ENCODE data around the gene PTGIR.
"Not testable (repeated sequence)": the region's sequence is repeated elsewhere in the genome, so short reads cannot be mapped to it uniquely, and the experiment has no call there.

PTGIR gene

DNA sequence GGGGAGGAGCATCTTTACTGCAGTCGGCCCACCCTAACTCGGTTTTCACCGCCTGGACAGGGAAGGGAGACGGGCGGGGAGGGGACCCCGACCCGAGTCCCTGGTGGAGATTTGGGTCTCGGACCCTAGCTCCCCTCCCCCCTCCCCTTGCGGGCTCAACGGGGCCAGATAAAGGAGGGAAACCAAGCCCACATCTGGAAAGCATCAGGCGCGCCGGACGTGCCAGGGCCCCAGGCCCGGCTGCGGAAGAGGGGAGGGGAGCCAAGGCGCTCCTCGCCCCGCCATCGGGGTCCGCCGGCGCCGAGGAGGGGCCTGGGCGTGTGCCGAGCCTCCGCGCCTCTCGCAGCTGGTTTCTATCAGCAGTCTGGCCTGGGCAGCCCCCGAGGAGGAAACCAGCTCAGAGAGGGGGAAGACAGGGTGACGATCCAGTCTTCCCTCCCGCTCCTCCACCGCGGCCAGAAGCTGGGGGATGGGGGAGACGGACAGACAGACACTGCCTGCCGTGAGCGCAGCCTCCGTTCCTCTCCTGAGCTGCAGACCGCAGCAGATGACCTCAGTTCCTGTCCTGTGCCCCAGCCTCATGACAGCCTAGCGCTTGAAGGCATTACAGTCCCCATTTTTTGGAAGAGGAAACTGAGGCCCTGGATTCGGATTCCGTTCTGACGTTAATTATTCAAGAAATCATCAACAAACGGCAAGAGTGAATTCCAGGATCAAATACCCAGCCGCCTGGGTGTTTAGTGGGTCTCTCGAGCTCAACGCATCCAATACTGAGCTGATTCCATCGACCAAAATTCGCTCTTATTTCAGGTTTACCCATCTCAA lies 14.7 kb upstream of the PTGIR start:
- DNase-seq (ENCODE audit: low read depth in 3 of 3) = no peak

GRCh38 chr19:46637224-46637623 lies 12.3 kb upstream of the PTGIR start:
- DNase-seq (ENCODE audit: low read depth in 3 of 3) = no peak

DNA sequence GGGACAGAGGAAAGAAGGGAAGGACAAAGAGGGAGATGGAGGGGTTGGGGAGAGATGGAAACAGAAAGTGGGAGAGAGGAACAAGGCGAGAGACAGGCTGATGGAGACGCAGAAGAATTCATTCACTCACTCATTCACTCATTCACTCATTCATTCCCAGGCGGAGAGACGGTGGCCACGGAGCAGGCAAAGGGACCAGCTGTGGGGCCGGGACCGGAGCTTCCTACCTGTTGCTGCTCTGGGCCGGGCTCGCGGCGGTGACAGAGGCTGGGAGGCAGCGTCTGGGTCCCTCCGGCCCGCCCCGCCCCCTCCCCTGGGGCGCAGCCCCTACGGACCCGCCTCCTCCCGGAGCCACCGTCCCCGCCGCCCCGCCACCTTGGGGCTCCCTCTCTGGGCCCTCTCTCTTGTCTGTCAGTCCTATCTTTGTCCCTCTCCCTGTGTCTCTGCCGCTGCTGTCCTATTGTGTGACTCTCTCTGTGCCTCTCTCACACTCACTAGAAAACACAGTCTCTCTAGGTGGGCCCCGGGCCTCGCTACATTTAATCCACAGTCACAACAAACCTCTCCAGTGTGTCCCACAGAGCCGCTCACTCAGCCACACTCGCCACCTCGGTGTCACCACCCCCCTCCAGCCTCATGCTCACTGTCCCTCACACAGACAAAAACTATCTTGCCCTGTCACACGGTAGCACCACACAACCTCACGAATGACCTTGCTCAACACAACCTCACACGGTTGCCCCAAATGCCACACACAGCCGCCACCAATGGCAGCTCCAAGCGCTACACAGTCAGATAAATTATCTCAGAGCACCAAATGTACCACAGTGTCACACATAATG lies 11.3 kb upstream of the PTGIR start, which contains the start of gene GNG8:
TSS of gene GNG8 (minus strand) at position 283 of the 842 bp plus-strand sequence. CDS start 1,520 bp downstream, outside the sequence.
- no peak for DNase-seq (ENCODE audit: low read depth in 3 of 3)

- no peak for DNase-seq (ENCODE audit: low read depth in 3 of 3)
Measured at GRCh38 chr19:46634656-46635218, 9.8 kb upstream of the PTGIR start.

DNA sequence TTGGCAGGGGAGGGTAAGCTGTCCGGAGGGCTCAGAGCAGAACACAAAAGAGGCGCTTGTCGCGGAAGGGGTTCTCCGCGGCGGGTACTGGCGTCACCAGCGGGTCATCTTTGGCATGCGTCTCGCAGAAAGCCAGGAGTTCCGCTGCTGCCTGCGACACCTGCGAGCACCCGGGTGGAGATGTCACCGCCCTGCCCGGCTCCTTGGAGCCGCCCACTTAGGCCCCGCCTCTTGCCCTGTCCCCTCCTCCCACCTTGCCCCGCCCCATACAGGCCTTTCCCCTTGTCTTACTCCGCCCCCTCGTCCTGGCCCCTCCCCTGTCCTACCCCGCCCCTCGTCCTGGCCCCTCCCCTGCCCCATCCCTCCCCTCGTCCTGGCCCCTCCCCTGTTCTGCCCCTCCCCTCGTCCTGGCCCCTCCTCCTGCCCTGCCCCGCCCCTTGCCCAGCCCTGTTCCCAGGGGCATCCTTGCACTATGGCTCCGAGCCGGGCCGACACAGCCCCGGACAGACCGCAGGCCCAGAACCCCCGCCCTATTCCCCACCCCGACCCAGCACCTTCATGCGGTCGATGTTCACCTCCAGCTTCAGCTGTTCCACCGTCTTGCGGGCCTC lies 9.3 kb upstream of the PTGIR start:
- peak; percentile 93 to 99 (median 95) for DNase-seq (ENCODE audit: low read depth in 3 of 3)

DNA sequence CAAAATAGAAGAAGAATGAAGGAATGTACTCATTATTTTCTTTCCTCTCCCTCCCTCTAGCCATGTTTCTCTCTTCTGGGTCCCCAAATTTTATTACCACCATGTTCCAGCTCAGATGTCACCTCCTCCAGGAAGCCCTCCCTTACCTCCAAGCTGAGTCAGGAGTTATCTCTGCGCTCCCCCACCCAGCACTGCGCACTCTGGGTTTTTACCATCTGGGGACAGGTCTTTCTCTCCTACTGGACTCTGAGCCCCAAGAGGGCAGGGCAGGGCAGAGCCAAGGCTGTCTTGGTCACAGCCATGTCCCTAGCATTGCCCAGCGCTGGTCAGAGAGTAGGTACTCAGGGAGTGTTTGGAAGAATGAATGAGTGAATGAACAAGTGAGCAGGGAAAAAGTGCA lies 8.2 kb upstream of the PTGIR start:
- no peak for DNase-seq (ENCODE audit: low read depth in 3 of 3)

DNA sequence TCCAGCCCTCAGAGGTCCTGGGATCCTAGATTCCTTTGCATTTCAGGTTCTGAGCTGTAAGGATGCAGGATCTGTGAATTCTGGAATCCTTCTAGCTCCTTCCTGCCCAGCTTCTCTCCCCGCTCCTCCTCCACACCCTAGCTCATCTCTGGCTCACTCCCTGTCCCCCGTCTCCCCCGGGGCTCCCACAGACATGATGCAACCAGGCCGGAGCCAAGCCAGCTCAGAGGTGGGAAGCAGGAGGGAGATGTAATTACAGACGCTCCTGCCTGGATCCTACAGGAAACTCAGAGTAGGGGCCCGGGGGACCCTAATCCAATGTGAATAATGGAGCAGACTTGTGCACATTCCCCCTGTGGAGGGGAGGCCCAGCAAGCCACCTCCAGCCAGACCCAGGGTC lies 6.6 kb upstream of the PTGIR start:
- no peak for DNase-seq (ENCODE audit: low read depth in 3 of 3)

DNA sequence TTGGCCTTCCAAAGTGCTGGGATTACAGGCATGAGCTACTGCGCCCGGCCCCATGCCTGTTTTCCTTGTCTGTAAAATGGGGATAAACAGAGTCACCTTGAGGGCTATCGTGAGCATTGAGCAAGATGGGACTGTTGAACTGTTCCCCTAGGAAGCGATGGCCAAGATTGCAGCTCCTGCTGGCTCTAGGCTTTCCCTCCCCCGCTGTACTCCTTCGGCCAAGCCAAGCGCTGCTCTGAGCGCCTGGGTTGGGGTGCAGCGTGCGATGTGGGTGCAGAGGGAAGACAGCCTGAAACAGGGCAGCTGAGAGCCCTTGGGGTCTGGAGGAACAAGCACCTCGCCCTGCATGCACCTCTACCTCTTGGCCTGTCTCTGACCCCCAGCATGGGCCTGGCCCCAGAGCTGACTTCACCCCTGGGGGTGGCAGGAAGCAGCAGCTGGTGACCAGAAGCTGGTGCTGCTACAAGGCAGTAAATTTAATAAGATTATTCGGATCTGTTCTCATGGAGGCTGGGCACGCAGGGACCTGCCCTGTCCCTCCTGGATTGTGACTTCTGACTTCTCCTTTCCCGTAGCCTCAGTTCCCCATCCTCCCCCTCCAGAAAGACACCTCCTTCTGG lies 5.8 kb upstream of the PTGIR start:
- DNase-seq (ENCODE audit: low read depth in 3 of 3) = no peak

GRCh38 chr19:46629546-46630025 lies 4.7 kb upstream of the PTGIR start:
- no peak for DNase-seq (ENCODE audit: low read depth in 3 of 3)

DNA sequence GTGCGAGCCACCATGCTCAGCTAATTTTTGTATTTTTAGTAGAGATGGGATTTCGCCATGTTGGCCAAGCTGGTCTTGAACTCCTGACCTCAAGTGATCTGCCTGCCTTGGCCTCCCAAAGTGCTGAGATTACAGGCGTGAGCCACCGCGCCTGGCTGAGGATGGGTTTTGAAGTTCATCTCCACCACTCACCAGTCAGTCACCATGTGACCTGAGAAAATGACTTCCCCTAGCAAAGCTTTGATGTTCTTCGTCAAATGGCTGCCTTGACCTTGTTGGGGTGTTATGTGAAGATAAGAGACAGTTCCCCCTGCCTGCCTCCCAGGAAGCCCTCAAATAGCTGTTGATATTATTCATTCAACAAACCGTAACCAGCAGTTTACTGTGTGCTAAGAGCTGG lies 4.1 kb upstream of the PTGIR start:
- not testable (repeated sequence) for DNase-seq (ENCODE audit: low read depth in 3 of 3)

GRCh38 chr19:46626446-46626845 lies 1.6 kb upstream of the PTGIR start:
- no peak for DNase-seq (ENCODE audit: low read depth in 3 of 3)

DNA sequence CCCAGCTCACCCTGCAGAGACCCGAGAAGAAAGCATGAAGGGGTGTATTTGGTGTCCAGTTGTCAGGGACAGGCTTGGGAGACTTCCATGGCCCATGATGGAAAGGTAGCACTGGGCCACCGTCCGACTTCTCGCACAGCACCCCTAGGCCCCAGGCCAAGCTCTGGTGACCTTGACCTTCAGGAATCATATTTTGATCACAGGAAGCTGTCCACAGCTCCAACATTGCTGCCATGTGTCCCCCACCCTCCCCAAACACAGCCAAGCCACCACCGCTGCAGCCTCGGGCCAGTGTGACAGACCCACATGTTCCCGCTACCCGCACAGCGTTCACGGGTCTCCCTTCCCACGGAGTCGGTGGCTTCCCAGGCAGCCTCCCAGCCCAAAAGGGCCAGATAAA lies 842 bp upstream of the PTGIR start:
- no peak for DNase-seq (ENCODE audit: low read depth in 3 of 3)

GRCh38 chr19:46623915-46624502 lies 880 bp downstream of the PTGIR start:
- DNase-seq (ENCODE audit: low read depth in 3 of 3) = no peak

DNA sequence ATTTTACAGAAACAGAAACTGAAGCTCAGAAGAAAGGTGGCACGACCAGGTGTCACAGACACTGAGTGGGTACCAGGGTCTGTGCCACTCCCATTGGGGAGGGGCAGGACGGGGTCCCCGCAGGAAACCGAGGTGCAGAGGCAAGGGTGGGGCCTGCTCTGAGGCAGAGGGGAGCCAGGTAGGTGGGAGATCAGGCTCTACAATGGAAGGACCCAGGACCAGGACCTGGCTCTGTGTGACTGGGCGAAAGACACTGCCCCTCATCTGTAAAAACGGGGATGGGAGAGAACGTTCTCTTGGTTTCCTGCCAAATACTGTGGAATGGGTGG lies 2.8 kb downstream of the PTGIR start:
- no peak for DNase-seq (ENCODE audit: low read depth in 3 of 3)

DNA sequence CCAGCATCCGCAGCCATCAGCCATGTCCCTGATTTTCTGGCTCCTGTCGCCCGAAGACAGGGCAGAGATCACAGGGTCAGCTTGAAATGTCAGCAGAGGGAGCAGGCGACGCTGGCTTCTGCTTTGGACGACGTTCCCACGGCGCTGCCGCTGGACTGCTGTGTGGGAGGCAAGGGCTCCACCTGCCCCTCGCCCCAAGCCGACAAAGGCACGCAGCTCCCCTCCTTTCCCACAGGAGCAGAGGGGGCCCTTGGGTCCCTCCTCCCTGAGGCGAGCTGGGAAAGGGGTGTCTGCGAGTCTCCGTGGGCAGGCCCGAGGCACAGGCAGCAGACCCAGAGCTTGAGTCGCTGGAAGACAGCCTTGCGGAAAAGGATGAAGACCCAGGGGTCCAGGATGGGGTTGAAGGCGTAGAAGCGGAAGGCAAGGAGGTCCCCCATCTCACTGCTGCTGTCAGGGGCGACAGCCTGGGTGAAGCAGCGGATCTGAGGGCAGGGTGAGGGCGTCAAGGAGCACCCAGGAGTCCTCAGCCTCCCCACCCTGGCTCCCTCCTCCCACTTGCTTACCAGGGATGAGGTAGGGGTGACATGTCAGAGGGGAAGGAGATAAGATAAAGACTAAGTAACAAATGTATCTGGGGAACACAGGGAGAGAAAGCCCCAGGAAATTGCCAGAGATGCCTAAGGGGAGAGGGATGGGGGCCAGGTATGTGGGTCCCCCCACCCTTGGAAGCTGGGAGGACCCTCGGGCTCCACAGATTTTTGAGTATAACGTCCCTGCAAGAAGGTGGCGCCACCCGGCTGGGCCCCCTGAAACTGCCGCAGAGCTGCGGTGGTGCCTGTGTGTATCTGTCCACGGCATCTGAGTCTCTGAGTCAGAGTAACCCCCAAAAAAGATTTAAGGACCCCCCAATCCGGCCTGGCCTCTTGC lies 3.4 kb downstream of the PTGIR start:
- no peak for DNase-seq (ENCODE audit: low read depth in 3 of 3)

DNA sequence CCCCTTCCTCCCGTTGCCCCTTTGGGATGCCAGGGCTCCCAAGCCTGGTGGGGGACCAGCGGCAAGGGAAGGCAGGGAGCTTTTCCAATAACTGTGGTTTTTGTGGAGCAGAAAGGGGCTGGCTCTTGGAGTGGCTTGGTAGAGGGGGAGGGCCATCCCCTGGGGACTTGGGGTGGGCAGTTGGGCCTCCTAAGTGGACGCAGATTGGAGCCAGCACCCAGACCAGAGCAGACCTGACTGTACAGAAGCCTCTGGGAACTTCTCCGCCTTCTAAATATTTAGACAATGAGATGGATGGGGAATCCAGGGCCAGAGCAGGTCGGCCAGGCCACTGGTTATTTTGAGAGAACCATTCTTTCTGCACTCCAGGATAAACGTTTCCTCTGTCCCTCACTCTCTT lies 4.2 kb downstream of the PTGIR start:
- DNase-seq (ENCODE audit: low read depth in 3 of 3) = no peak

DNA sequence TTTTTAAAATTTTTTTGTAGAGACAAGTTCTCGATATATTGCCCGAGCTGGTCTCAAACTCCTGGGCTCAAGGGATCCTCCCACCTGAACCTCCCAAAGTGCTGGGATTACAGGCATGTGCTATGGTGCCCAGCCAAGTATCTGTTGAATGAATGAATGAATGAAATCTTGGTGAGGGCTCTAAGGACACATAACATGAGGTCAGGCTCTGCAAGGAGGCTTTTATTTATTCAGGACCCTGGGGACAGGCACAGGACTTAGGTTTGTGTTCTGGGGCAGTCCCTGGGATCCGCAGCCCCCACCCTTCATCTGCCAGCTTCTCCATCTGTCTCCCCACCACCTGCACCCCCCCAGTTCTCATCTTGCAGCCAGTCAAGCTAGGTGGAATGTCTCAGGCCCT lies 4.6 kb downstream of the PTGIR start:
- DNase-seq (ENCODE audit: low read depth in 3 of 3) = no peak

- no peak for DNase-seq (ENCODE audit: low read depth in 3 of 3)
Measured at GRCh38 chr19:46618670-46619231, 6.1 kb downstream of the PTGIR start.

GRCh38 chr19:46617601-46618000 lies 7.3 kb downstream of the PTGIR start:
- DNase-seq (ENCODE audit: low read depth in 3 of 3) = no peak
